Purkinje cell (primary cell): ENCODE data around the gene IL19. TPM values are rescaled to one million over a fixed set of nuclear protein-coding genes. Genes with fewer than 3 reads are reported as not detected.

Source experiments
- polyA plus RNA-seq: library from polyadenylated mRNA; unstranded; fragments of >200 nt; fragmentation: Nextera tagmentation; gene quantifications from 2 replicates; pipeline ENCODE4 v1.2.1, GENCODE V29; 2014

The IL19 gene
- not detected in 2 replicates for polyA plus RNA-seq

DNA sequence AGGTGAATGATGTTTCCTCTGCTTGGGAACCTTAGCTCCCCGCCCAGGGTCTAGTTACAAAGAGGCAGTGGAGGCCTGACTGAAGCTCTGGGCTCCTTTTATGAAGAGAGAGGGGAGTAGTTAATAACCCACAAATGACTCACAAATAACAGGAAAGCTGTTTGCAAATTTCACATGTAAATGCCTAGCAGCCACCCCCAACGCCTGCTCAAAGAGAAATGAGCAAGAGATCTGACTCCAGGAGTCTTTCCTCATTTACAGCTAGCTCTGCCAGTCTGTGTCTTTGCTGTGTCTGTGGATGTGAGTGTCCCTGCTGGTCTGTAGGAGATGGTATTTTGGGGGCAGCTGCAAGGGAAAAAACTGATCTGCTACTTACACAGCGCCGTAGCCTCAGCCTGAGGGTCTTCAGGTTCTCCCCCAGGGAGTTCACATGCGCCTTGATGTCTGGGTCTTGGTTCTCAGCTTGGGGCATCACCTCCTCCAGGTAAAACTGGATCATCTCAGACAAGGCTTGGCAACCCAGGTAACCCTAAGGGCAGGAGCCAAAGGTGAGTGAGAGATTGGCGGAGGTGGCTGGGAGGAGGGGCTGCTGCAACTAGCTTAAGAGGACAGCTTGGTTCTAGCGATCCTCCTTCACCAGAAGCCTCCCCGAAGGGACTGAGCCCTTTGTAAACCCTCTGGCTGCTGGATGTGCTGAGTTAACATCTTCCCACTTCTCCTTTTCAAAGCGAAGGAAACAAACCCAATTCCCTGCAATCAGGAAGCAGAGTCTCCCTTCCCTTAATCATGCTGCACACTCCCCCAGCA, at the start of gene IL19:
Gene IL19 (plus strand): TSS at position 243 of the 807 bp plus-strand sequence. CDS start 65,890 bp downstream, outside the sequence.

GRCh38 chr1:206772243-206772937, 1.8 kb downstream of the IL19 start, which contains the start of gene IL10:
TSS of gene IL10 (minus strand) at chr1:206772494. CDS start at chr1:206772435, 59 bp downstream.

DNA sequence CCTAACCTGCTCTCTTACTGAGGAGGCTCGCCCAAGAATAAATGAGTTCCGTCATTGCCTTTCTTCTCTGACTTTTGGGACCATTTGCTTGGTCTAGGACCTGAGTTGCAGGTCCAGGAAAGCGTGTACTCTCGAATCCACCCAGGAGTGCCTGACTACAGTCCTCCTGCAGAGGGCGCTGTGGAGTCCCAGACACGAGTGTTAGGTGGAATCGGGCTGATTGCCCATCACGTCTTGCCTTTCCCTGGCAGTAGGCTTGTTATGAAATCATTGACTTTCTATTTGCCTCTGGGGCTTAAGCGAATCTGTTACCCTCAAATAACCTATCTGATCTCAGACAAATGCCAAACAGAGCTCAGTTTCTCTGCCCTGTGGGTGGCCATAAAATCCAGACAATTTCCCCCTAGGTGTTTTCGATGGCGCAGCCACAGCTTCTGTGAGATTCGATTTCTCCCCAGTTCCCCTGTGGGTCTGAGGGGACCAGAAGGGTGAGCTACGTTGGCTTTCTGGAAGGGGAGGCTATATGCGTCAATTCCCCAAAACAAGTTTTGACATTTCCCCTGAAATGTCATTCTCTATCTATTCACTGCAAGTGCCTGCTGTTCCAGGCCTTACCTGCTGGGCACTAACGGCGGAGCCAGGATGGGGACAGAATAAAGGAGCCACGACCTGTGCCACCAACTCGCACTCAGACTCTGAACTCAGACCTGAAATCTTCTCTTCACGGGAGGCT, 94.5 kb downstream of the IL19 start, which contains the start of gene IL20:
Gene IL20 (plus strand): TSS at position 685 of the 733 bp plus-strand sequence. CDS start 230 bp downstream, outside the sequence.

Other genes starting within 250 kb of the IL19 start
- 4.7 and 7.3 TPM in 2 replicates for gene EIF2D, start 158.3 kb upstream of the IL19 start, polyA plus RNA-seq
- gene DYRK3, start 135.2 kb upstream of the IL19 start, polyA plus RNA-seq, result 10.1 and 12.6 TPM in 2 replicates
- gene MAPKAPK2, start 85.9 kb upstream of the IL19 start, polyA plus RNA-seq, result 1.9 and 3.0 TPM in 2 replicates
- gene IL10, start 1.7 kb downstream of the IL19 start, polyA plus RNA-seq, result not detected in 2 replicates
- not detected in 2 replicates for gene IL20, start 94.8 kb downstream of the IL19 start, polyA plus RNA-seq
- gene IL24, start 126.7 kb downstream of the IL19 start, polyA plus RNA-seq, result not detected in 2 replicates
- gene FCMR, start 151.2 kb downstream of the IL19 start, polyA plus RNA-seq, result not detected in 2 replicates
- not detected in 2 replicates for gene PIGR, start 175.7 kb downstream of the IL19 start, polyA plus RNA-seq
- gene FCAMR, start 199.7 kb downstream of the IL19 start, polyA plus RNA-seq, result not detected in 2 replicates